Transverse colon (tissue), 4 donors: ENCODE results near the gene PCED1A. TPM values are rescaled to one million over a fixed set of nuclear protein-coding genes. Genes with fewer than 3 reads are reported as not detected.
"Not testable (repeated sequence)": the region's sequence is repeated elsewhere in the genome, so short reads cannot be mapped to it uniquely, and the experiment has no call there.

Experiments used
- DNase-seq: peaks from one replicate; pipeline ENCODE4 v3.0.0-alpha.2; 2019
- H3K27ac ChIP-seq, 4 donors: fragments of 200-600 bp; sonication (generic); 2 replicates each; pipeline ENCODE4 v1.5.1; 2016 to 2018; ENCODE audit warnings: inconsistent platforms in 4 of 4
- H3K27me3 ChIP-seq: fragments of 200-600 bp; sonication (generic); 2 replicates; pipeline ENCODE4 v1.5.1; 2017; ENCODE audit warnings: inconsistent platforms
- H3K36me3 ChIP-seq, 4 donors: fragments of 200-600 bp; sonication (generic); 2 replicates each; pipeline ENCODE4 v1.5.1; 2017 to 2019; ENCODE audit warnings: inconsistent platforms in 4 of 4
- H3K4me1 ChIP-seq, 4 donors: fragments of 200-600 bp; sonication (generic); 2 replicates each; pipeline ENCODE4 v1.5.1; 2017 to 2020; ENCODE audit warnings: inconsistent platforms in 4 of 4
- H3K4me3 ChIP-seq, 4 donors: fragments of 200-600 bp; sonication (generic); 1 replicate in 1 of 4; 2 replicates in 3 of 4; pipeline versions ENCODE4 v1.5.1 to v1.6.1; 2017 to 2019; ENCODE audit warnings: inconsistent platforms in 4 of 4
- H3K9me3 ChIP-seq, 2 donors: fragments of 200-600 bp; sonication (generic); 2 replicates each; pipeline ENCODE4 v1.5.1; 2017 to 2019; ENCODE audit warnings: inconsistent platforms in 2 of 2
- CTCF ChIP-seq, 5 experiments: fragments of 200-600 bp in 3 of 5; fragments of 450-650 bp in 2 of 5; sonication (generic) in 3 of 5; IDR thresholded peaks; 1 replicate in 2 of 5; 2 replicates in 3 of 5; pipeline ENCODE4 v1.5.1; 2016 to 2017; ENCODE audit warnings: antibody characterized with exemption in 5 of 5, inconsistent platforms in 3 of 5, mild to moderate bottlenecking in 2 of 5, moderate library complexity in 1 of 5
- EP300 ChIP-seq: sonication (generic); formaldehyde crosslinking; IDR thresholded peaks from one replicate; pipeline ENCODE4 v1.6.1; 2017; ENCODE audit warnings: antibody characterized with exemption, low read depth
- POLR2A ChIP-seq: fragments of 450-650 bp; IDR thresholded peaks from one replicate; pipeline ENCODE4 v1.6.1; 2016; ENCODE audit warnings: antibody characterized with exemption, mild to moderate bottlenecking, moderate library complexity
- POLR2AphosphoS5 ChIP-seq, 3 donors: sonication (generic); formaldehyde crosslinking; IDR thresholded peaks; one replicate each; pipeline ENCODE4 v1.6.1; 2016; ENCODE audit warnings: antibody characterized with exemption in 3 of 3
- WGBS, 2 donors: methylation state at CpG; one replicate each; pipeline ENCODE4 v1.1.5; 2018; ENCODE audit warnings: low coverage in 1 of 2; 5-methylcytosine and 5-hydroxymethylcytosine counted together
- in situ Hi-C, 4 donors: fragments of 200-750 bp; cut with MboI; loops; one replicate each; pipeline versions ENCODE4 v1.15.0 to v1.15.1; 2017; ENCODE audit warnings: low sequenced_read_pairs in 3 of 4, low pct_ligation_motif_present in 1 of 4, low pct_unique_long_range_greater_than_20kb in 1 of 4
- intact Hi-C: fragments of 100-400 bp; cut with DNase I; formaldehyde crosslinking; loops from one replicate; pipeline ENCODE4 v1.15.1; 2023; ENCODE audit warnings: low total_unique reads
- total RNA-seq, 4 donors: library from RNA; depleted of rRNA; stranded (reverse); fragments of >200 nt; gene quantifications; one replicate each; pipeline ENCODE4 v1.1.0, GENCODE V29; 2016

The PCED1A gene
- total RNA-seq, 4 donors from 2014 or later = 15.5 to 85.7 (median 36.6) TPM

- no peak for TF ChIP-seq POLR2A
- no peak for TF ChIP-seq EP300
- no peak for TF ChIP-seq POLR2AphosphoS5 (IDR thresholded peaks at IDR 0.05)
- TF ChIP-seq CTCF (IDR thresholded peaks at IDR 0.05) = no peak
- intact Hi-C loops = no loop called here
- Histone ChIP-seq H3K9me3 (peaks cover 0 to 11% of the 10 kb centered on the region in 2 donors), H3K4me3 (no peak overlapping the region), H3K36me3 (no peaks in the 10 kb centered on the region), H3K27me3 (peaks cover 51% of the 10 kb centered on the region), H3K27ac (peak overlapping the region in 3 of 4 donors; percentile 58 to 73 (median 61)), H3K4me1 (peaks cover 0 to 6% (median 0%) of the 10 kb centered on the region in 4 donors)
- in situ Hi-C loops = no loop called here
- DNase-seq = no peak
- 81 to 86% methylated on average over 5 to 10 of the region's 10 CpGs for WGBS, 2 donors
Measured at GRCh38 chr20:2809690-2810089, 30.8 kb downstream of the PCED1A start.

GRCh38 chr20:2807929-2808328, 32.5 kb downstream of the PCED1A start:
- H3K36me3 ChIP-seq, H3K27ac ChIP-seq, DNase-seq, intact Hi-C loops, H3K4me3 ChIP-seq, H3K4me1 ChIP-seq, in situ Hi-C loops: not testable (repeated sequence)
- peaks cover 68% of the 10 kb centered on the region for H3K27me3 ChIP-seq
- peaks cover 0 to 11% of the 10 kb centered on the region in 2 donors for H3K9me3 ChIP-seq
- 84% methylated on average over 8 of the region's 9 CpGs; no CpG with 5 or more reads in 1 of the 2 donors for WGBS, 2 donors

GRCh38 chr20:2807019-2807418, 33.4 kb downstream of the PCED1A start:
- no peak overlapping the region for H3K27ac ChIP-seq
- intact Hi-C loops (no loop called here), in situ Hi-C loops (no loop called here)
- H3K36me3 ChIP-seq = no peaks in the 10 kb centered on the region
- no peak overlapping the region for H3K4me3 ChIP-seq
- H3K9me3 ChIP-seq = peaks cover 0 to 4% of the 10 kb centered on the region in 2 donors
- DNase-seq = no peak
- 84% methylated on average over 4 of the region's 4 CpGs; no CpG with 5 or more reads in 1 of the 2 donors for WGBS, 2 donors
- H3K4me1 ChIP-seq = peaks cover 0 to 6% (median 0%) of the 10 kb centered on the region in 4 donors
- peaks cover 68% of the 10 kb centered on the region for H3K27me3 ChIP-seq
- TF ChIP-seq POLR2A = no peak
- TF ChIP-seq CTCF (IDR thresholded peaks at IDR 0.05) = no peak
- TF ChIP-seq EP300 = no peak
- no peak for TF ChIP-seq POLR2AphosphoS5 (IDR thresholded peaks at IDR 0.05)

GRCh38 chr20:2806351-2806701, 34.1 kb downstream of the PCED1A start:
- TF ChIP-seq POLR2A (no peak), POLR2AphosphoS5 (IDR thresholded peaks at IDR 0.05) (no peak), EP300 (no peak), CTCF (IDR thresholded peaks at IDR 0.05) (no peak)
- DNase-seq = peak; percentile 38
- H3K4me3 ChIP-seq = no peak overlapping the region
- intact Hi-C loops = no loop called here
- H3K9me3 ChIP-seq = no peaks in the 10 kb centered on the region
- 14 to 32% methylated on average over 2 to 4 of the region's 4 CpGs for WGBS, 2 donors
- in situ Hi-C loops = no loop called here
- peaks cover 68% of the 10 kb centered on the region for H3K27me3 ChIP-seq
- no peaks in the 10 kb centered on the region for H3K36me3 ChIP-seq
- peaks cover 0 to 7% (median under 1%) of the 10 kb centered on the region in 4 donors for H3K4me1 ChIP-seq
- H3K27ac ChIP-seq = no peak overlapping the region
